K562 (cell line): ENCODE measurements around the gene TIPARP. TPM values are rescaled to one million over a fixed set of nuclear protein-coding genes. Genes with fewer than 3 reads are reported as not detected.

ENCODE experiments used
- ATAC-seq: fragments of 200-7000 bp; cut with Tn5 transposase; 3 replicates; pipeline ENCODE4 v1.9.1; 2020; ENCODE audit warnings: moderate library complexity
- BruUV-seq: library from RNA; stranded (reverse); fragments of 400-500 nt; replicated peaks from 2 replicates; lab custom pipeline; 2021; lab: Mats Ljungman, UMichigan
- CTCF ChIA-PET: fragments of 300-600 bp; formaldehyde crosslinking; extraction: SDS; loops from one replicate; lab custom pipeline; 2021; ENCODE audit warnings: low intra/inter-chr PET ratio; lab: Yijun Ruan, JAX
- POLR2A ChIA-PET: fragments of 300-600, 350-650 bp; sonication (Branson Sonifier 250); formaldehyde crosslinking; extraction: SDS; loops from one replicate; lab custom pipeline; 2021; ENCODE audit warnings: antibody characterized with exemption, inconsistent platforms; lab: Yijun Ruan, JAX
- DNase-seq, 4 experiments: peaks; one replicate each; pipeline versions ENCODE4 v3.0.0 to v3.0.0-alpha.2; 2011 to 2018; ENCODE audit warnings: low spot score in 3 of 4, mixed read lengths in 3 of 4; ENCODE audit errors: extremely low read depth in 1 of 4
- FAIRE-seq: peaks from 2 replicates; lab custom pipeline; 2011; peaks lifted over from hg19 to GRCh38; lab: Jason Lieb, UNC
- H2AFZ ChIP-seq: 2 replicates; pipeline ENCODE4 v1.6.0; 2011; ENCODE audit warnings: low read depth, low read length, control low read depth, inconsistent platforms
- H3K27ac ChIP-seq: fragments of 200-600 bp; 3 replicates; pipeline ENCODE4 v1.8.0; 2011; ENCODE audit warnings: low read depth, mild to moderate bottlenecking, control low read depth, inconsistent platforms, low read length, moderate library complexity, mixed read lengths; ENCODE audit errors: extremely low read depth
- H3K27me3 ChIP-seq, 2 experiments: fragments of 300-600 bp in 1 of 2; 2 replicates in 1 of 2; 3 replicates in 1 of 2; pipeline versions ENCODE4 v1.6.0 to v1.8.0; 2011; ENCODE audit warnings: inconsistent platforms in 2 of 2, low read length in 2 of 2, mild to moderate bottlenecking in 1 of 2, mixed read lengths in 1 of 2, moderate library complexity in 1 of 2; ENCODE audit not compliant: control insufficient read depth in 2 of 2, insufficient read depth in 2 of 2
- H3K36me3 ChIP-seq: fragments of 300-600 bp; 3 replicates; pipeline ENCODE4 v1.8.0; 2011; ENCODE audit warnings: mild to moderate bottlenecking, low read length, inconsistent platforms; ENCODE audit not compliant: control insufficient read depth, insufficient read depth
- H3K4me1 ChIP-seq, 2 experiments: fragments of 200-600 bp in 1 of 2; replicated peaks in 1 of 2; 2 replicates in 1 of 2; 3 replicates in 1 of 2; pipeline versions ENCODE4 v1.5.1 to v1.8.0; 2011; ENCODE audit warnings: inconsistent platforms in 2 of 2, low read length in 2 of 2, mild to moderate bottlenecking in 1 of 2, mixed read lengths in 1 of 2, moderate library complexity in 1 of 2; ENCODE audit not compliant: control insufficient read depth in 2 of 2, insufficient read depth in 2 of 2
- H3K4me2 ChIP-seq: 2 replicates; pipeline ENCODE4 v1.6.1; 2011; ENCODE audit warnings: low read length, control low read depth, inconsistent platforms, mixed read lengths; ENCODE audit not compliant: insufficient read depth
- H3K4me3 ChIP-seq: fragments of 200-600 bp; sonication (generic), shearing (Covaris generic); 2 replicates; pipeline ENCODE4 v1.5.1; 2016; ENCODE audit warnings: control low read depth, inconsistent platforms
- H3K79me2 ChIP-seq: fragments of 200-600 bp; 3 replicates; pipeline ENCODE4 v1.8.0; 2011; ENCODE audit warnings: low read length, inconsistent platforms; ENCODE audit not compliant: control insufficient read depth, insufficient read depth
- H3K9ac ChIP-seq, 2 experiments: 2 replicates each; pipeline versions ENCODE4 v1.6.0 to v1.6.1; 2011; ENCODE audit warnings: low read depth in 2 of 2, low read length in 2 of 2, control low read depth in 1 of 2, inconsistent platforms in 1 of 2, mild to moderate bottlenecking in 1 of 2, mixed read lengths in 1 of 2; ENCODE audit not compliant: insufficient read depth in 1 of 2
- H3K9me1 ChIP-seq: one replicate; pipeline ENCODE4 v1.6.0; 2011; ENCODE audit warnings: inconsistent platforms, mild to moderate bottlenecking, low read length, moderate library complexity; ENCODE audit not compliant: control insufficient read depth, insufficient read depth
- H3K9me3 ChIP-seq: replicated peaks from 2 replicates; pipeline ENCODE4 v1.5.1; 2011; ENCODE audit warnings: low read depth, low read length, inconsistent platforms; ENCODE audit not compliant: control insufficient read depth, insufficient read depth
- H4K20me1 ChIP-seq: replicated peaks from 2 replicates; pipeline ENCODE4 v1.6.1; 2011; ENCODE audit warnings: low read length, inconsistent platforms, mixed read lengths; ENCODE audit not compliant: control insufficient read depth, insufficient read depth
- CBX5 ChIP-seq: IDR thresholded peaks from 2 replicates; pipeline ENCODE4 v1.6.1; 2014; ENCODE audit warnings: low read depth, borderline replicate concordance
- NFRKB ChIP-seq: fragments of 450-650 bp; IDR thresholded peaks from 2 replicates; pipeline ENCODE4 v1.6.1; 2016; ENCODE audit warnings: low read depth
- SMAD4 ChIP-seq: fragments of 250-450 bp; sonication (Bioruptor Pico); conservative IDR thresholded peaks from 2 replicates; pipeline ENCODE4 v1.8.0; 2021; ENCODE audit warnings: inconsistent platforms, mild to moderate bottlenecking, moderate library complexity
- ZKSCAN8 ChIP-seq: fragments of 200-800 bp; sonication (Bioruptor generic); IDR thresholded peaks from 2 replicates; pipeline ENCODE4 v1.6.1; 2016; ENCODE audit warnings: missing genetic modification characterization, missing compliant biosample characterization
- ZNF165 ChIP-seq: fragments of 250-450 bp; sonication (Bioruptor Pico); IDR thresholded peaks from 2 replicates; pipeline ENCODE4 v1.4.0; 2020; ENCODE audit warnings: borderline replicate concordance
- ZNF354B ChIP-seq: fragments of 250-450 bp; sonication (Bioruptor Pico); IDR thresholded peaks from 2 replicates; pipeline ENCODE4 v1.4.0; 2020
- ZNF699 ChIP-seq: fragments of 250-450 bp; sonication (Bioruptor Pico); IDR thresholded peaks from 2 replicates; pipeline ENCODE4 v1.8.0; 2021; ENCODE audit warnings: mild to moderate bottlenecking, moderate library complexity; ENCODE audit not compliant: insufficient replicate concordance
- ZNF717 ChIP-seq: fragments of 250-450 bp; sonication (Bioruptor Pico); IDR thresholded peaks from 2 replicates; pipeline ENCODE4 v1.5.0; 2021
- WGBS: fragments of 100-300 bp; shearing (Covaris generic); methylation state at CpG from one replicate; pipeline ENCODE4 v1.1.6; 2016; ENCODE audit warnings: low coverage, mixed read lengths; ENCODE audit not compliant: insufficient coverage; ENCODE audit errors: missing lambda C conversion rate; 5-methylcytosine and 5-hydroxymethylcytosine counted together
- in situ Hi-C: fragments of 300-500 bp; cut with MboI; formaldehyde crosslinking; loops from 4 replicates; pipeline ENCODE4 v1.15.0; 2018; ENCODE audit warnings: inconsistent platforms, mixed read lengths
- intact Hi-C: fragments of 100-400 bp; cut with micrococcal nuclease; formaldehyde crosslinking; loops from 2 replicates; pipeline ENCODE4 v1.14.2; 2022
- polyA plus RNA-seq, 8 experiments: library from polyadenylated mRNA; depleted of rRNA in 4 of 8; stranded (reverse) in 5 of 8; unstranded in 3 of 8; fragments of >200 nt; fragmentation: Nextera tagmentation in 2 of 8; fragmentation: Illumina TruSeq in 1 of 8; extraction: Ambion mirVana in 2 of 8; extraction: Trizol in 1 of 8; gene quantifications; 2 replicates each; pipeline versions ENCODE4 v1.2.1 to v1.2.3, GENCODE V29; 2011 to 2014; ENCODE audit warnings: inconsistent platforms in 1 of 8, missing spikeins in 1 of 8
- total RNA-seq, 7 experiments: library from RNA; depleted of rRNA in 6 of 7; stranded (reverse); fragments of >200 nt in 6 of 7; fragmentation: Illumina TruSeq in 2 of 7; extraction: Trizol in 2 of 7; gene quantifications; 2 replicates each; pipeline versions ENCODE4 v1.2.1 to v1.2.3, GENCODE V29; 2011 to 2021; ENCODE audit warnings: low replicate concordance in 1 of 7
- TF ChIP-seq, protein P1 (sequence below): sonication (generic); IDR thresholded peaks from 2 replicates; pipeline ENCODE4 v1.6.1; 2016

The TIPARP gene
- total and polyA plus RNA-seq, 9 of the 15 experiments (the other 6 are each of a cell fraction or from before 2014, with no cell fraction given): 2.4 to 29.4 (median 15.1) TPM

DNA sequence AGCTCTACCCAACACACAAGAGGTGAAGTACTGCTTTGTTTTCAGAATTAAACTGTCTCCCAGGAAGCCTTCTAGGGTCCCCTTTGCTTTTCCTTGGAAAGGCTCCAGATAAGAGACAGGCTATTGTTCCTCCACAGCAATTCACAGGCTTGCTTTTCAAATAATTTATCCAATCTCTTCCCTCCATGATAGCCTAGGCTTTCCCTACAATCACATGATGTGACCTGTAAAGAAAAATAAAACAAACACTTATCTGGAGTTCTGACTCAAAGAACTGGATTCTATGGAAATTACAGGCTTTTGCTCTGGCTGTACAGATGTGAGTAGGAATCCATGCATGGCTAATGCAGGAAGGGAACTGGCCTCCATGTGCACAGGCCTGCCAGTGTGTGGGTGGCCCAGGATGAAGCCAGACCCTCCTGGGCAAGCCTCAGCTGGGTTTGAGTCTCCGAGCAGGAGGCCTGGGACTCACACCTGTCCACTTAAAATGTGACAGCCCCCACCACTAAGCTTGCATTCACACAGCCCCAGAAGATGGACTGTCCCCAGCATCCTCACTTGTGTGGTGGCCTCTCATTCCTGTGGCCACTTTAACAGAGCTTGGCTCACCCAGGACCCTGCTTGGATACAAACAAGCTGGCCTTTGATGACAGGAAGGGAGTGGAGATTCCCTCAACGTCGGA, 75.9 kb downstream of the TIPARP start:
- no TSS peak for BruUV-seq
- H2AFZ ChIP-seq: peak overlapping the region; percentile 54; the same call in 1 of the 2 replicates

DNA sequence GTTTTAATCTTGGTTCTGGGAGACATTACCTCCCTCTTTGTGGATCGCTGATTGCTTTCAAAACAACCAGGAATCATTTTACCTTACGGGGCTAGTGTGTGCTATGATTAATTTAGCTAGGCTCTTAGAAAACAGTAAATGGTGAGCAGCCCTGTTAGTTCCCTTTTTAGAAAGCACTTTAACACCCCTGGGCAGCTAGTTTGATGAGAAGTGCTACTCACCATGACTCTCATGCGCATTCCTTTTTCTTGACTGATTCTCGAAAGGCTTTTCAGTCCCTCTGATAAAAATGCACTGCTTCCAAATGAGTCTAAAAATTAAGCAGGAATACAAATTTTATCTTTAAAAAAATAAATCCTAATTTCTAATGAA, 76.5 kb downstream of the TIPARP start:
- no peak overlapping the region for H3K4me2 ChIP-seq
- FAIRE-seq (no peak), DNase-seq (no peak), ATAC-seq (no peak)
- no peaks in the 10 kb centered on the region for H3K27me3 ChIP-seq
- no peaks in the 10 kb centered on the region for H3K79me2 ChIP-seq
- no peaks in the 10 kb centered on the region for H3K9me1 ChIP-seq
- H3K27ac ChIP-seq: no peak overlapping the region
- no peak overlapping the region for H3K9ac ChIP-seq
- POLR2A ChIA-PET: interaction anchor here (1.0 to 1.7 kb wide), 3 partner anchors 9 to 15 kb away, joined by 3 to 7 read pairs (median 3); no protein-coding TSS in a partner anchor
- H3K36me3 ChIP-seq: no peaks in the 10 kb centered on the region
- 59% methylated on average over 4 of the region's 4 CpGs for WGBS
- no peaks in the 10 kb centered on the region for H3K9me3 ChIP-seq
- in situ Hi-C loops (no loop called here), intact Hi-C loops (no loop called here)
- BruUV-seq: no TSS peak
- CTCF ChIA-PET: no interaction called here
- H3K4me1 ChIP-seq: no peaks in the 10 kb centered on the region; a peak in 2 of 5 replicates
- no peaks in the 10 kb centered on the region for H4K20me1 ChIP-seq
- TF ChIP-seq SMAD4 (CRISPR knock-in tag): no peak
- TF ChIP-seq, protein P1, sequence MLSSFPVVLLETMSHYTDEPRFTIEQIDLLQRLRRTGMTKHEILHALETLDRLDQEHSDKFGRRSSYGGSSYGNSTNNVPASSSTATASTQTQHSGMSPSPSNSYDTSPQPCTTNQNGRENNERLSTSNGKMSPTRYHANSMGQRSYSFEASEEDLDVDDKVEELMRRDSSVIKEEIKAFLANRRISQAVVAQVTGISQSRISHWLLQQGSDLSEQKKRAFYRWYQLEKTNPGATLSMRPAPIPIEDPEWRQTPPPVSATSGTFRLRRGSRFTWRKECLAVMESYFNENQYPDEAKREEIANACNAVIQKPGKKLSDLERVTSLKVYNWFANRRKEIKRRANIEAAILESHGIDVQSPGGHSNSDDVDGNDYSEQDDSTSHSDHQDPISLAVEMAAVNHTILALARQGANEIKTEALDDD: peak; percentile 27; the same call in 1 of the 2 replicates
- no peak overlapping the region for H3K4me3 ChIP-seq
- H2AFZ ChIP-seq: peak overlapping the region; percentile 54; the same call in 1 of the 2 replicates

More for the DNA sequence above, 75.9 kb downstream of the TIPARP start:
- WGBS: 12% methylated on average over 3 of the region's 3 CpGs
- H3K9me1 ChIP-seq: no peaks in the 10 kb centered on the region
- no peaks in the 10 kb centered on the region; a peak in 2 of 5 replicates for H3K4me1 ChIP-seq
- H3K36me3 ChIP-seq: no peaks in the 10 kb centered on the region
- H4K20me1 ChIP-seq: no peaks in the 10 kb centered on the region
- intact Hi-C loops (no loop called here), in situ Hi-C loops (no loop called here)
- ChIA-PET CTCF (no interaction called here), POLR2A (interaction anchor here (1.0 to 1.7 kb wide), 3 partner anchors 10 to 15 kb away, joined by 3 to 7 read pairs (median 3); no protein-coding TSS in a partner anchor)
- H3K4me3 ChIP-seq: no peak overlapping the region
- no peaks in the 10 kb centered on the region for H3K79me2 ChIP-seq
- H3K9ac ChIP-seq: peak overlapping the region in 1 of 2 experiments; percentile 67; a peak in 1 of 4 replicates
- ATAC-seq (peak; percentile 41; the same call in 2 of the 3 replicates), FAIRE-seq (no peak), DNase-seq (no peak)
- no peak overlapping the region for H3K27ac ChIP-seq
- H3K4me2 ChIP-seq: no peak overlapping the region
- TF ChIP-seq ZNF717 (CRISPR knock-in tag): no peak
- no peak for TF ChIP-seq CBX5
- no peak for TF ChIP-seq ZNF699
- TF ChIP-seq ZKSCAN8 (CRISPR knock-in tag): no peak
- TF ChIP-seq ZNF165 (CRISPR knock-in tag): no peak
- TF ChIP-seq ZNF354B: no peak
- no peak for TF ChIP-seq NFRKB
- no peaks in the 10 kb centered on the region for H3K27me3 ChIP-seq
- H3K9me3 ChIP-seq: no peaks in the 10 kb centered on the region
